Trophoblast cell (in vitro differentiated cells and primary cell): Measurements from ENCODE around the gene GOPC.

Experiments used
- DNase-seq, 2 donors: peaks; one replicate each; pipeline ENCODE4 v3.0.0-alpha.2; 2016
- H2AFZ ChIP-seq: 2 replicates; pipeline ENCODE4 v1.6.1; 2013; ENCODE audit warnings: low read length, moderate library complexity, mild to moderate bottlenecking; ENCODE audit not compliant: insufficient read depth, poor library complexity
- H2AK5ac ChIP-seq: 2 replicates; pipeline ENCODE4 v1.6.1; 2013; ENCODE audit warnings: mild to moderate bottlenecking, low read length
- H2BK120ac ChIP-seq: 2 replicates; pipeline ENCODE4 v1.6.1; 2013; ENCODE audit warnings: low read length, mild to moderate bottlenecking, moderate library complexity; ENCODE audit not compliant: insufficient read depth, poor library complexity
- H2BK12ac ChIP-seq: 2 replicates; pipeline ENCODE4 v1.6.1; 2013; ENCODE audit warnings: mild to moderate bottlenecking, low read length, moderate library complexity
- H2BK5ac ChIP-seq: 2 replicates; pipeline ENCODE4 v1.6.1; 2013; ENCODE audit warnings: low read length, low read depth, moderate library complexity, mild to moderate bottlenecking; ENCODE audit not compliant: poor library complexity
- H3K14ac ChIP-seq: 2 replicates; pipeline ENCODE4 v1.6.1; 2013; ENCODE audit warnings: mild to moderate bottlenecking, low read length
- H3K18ac ChIP-seq: 2 replicates; pipeline ENCODE4 v1.6.1; 2013; ENCODE audit warnings: mild to moderate bottlenecking, low read length
- H3K23ac ChIP-seq: 2 replicates; pipeline ENCODE4 v1.6.1; 2013; ENCODE audit warnings: low read length
- H3K27ac ChIP-seq: 2 replicates; pipeline ENCODE4 v1.5.1; 2013; ENCODE audit warnings: low read depth, mild to moderate bottlenecking, inconsistent platforms, low read length, moderate library complexity
- H3K27me3 ChIP-seq: 2 replicates; pipeline ENCODE4 v1.6.1; 2013; ENCODE audit warnings: inconsistent platforms, mild to moderate bottlenecking, low read length, moderate library complexity; ENCODE audit not compliant: insufficient read depth
- H3K36me3 ChIP-seq, 2 experiments: 1 replicate in 1 of 2; 2 replicates in 1 of 2; pipeline ENCODE4 v1.6.1; 2013; ENCODE audit warnings: low read length in 2 of 2, mild to moderate bottlenecking in 2 of 2, moderate library complexity in 1 of 2; ENCODE audit not compliant: insufficient read depth in 2 of 2, control insufficient read depth in 1 of 2
- H3K4ac ChIP-seq: 2 replicates; pipeline ENCODE4 v1.6.1; 2013; ENCODE audit warnings: low read depth, mild to moderate bottlenecking, low read length, moderate library complexity
- H3K4me1 ChIP-seq, 2 experiments: 1 replicate in 1 of 2; 2 replicates in 1 of 2; pipeline ENCODE4 v1.6.1; 2013; ENCODE audit warnings: low read length in 2 of 2, mild to moderate bottlenecking in 2 of 2, moderate library complexity in 1 of 2; ENCODE audit not compliant: insufficient read depth in 2 of 2, control insufficient read depth in 1 of 2
- H3K4me2 ChIP-seq: 2 replicates; pipeline ENCODE4 v1.6.1; 2013; ENCODE audit warnings: inconsistent platforms, mild to moderate bottlenecking, low read length, moderate library complexity
- H3K4me3 ChIP-seq: 2 replicates; pipeline ENCODE4 v1.5.1; 2013; ENCODE audit warnings: mild to moderate bottlenecking, low read depth, low read length, inconsistent platforms
- H3K79me1 ChIP-seq: one replicate; pipeline ENCODE4 v1.6.1; 2013; ENCODE audit warnings: low read length
- H3K79me2 ChIP-seq: 2 replicates; pipeline ENCODE4 v1.6.1; 2013; ENCODE audit warnings: low read length, mild to moderate bottlenecking; ENCODE audit not compliant: control insufficient read depth, insufficient read depth, poor library complexity
- H3K9ac ChIP-seq: 2 replicates; pipeline ENCODE4 v1.6.1; 2013; ENCODE audit warnings: mild to moderate bottlenecking, low read length
- H3K9me3 ChIP-seq: 2 replicates; pipeline ENCODE4 v1.6.1; 2013; ENCODE audit warnings: low read depth, mild to moderate bottlenecking, control low read depth, inconsistent platforms, low read length; ENCODE audit not compliant: insufficient read depth
- H4K12ac ChIP-seq: 2 replicates; pipeline ENCODE4 v1.6.1; 2013; ENCODE audit warnings: low read depth, mild to moderate bottlenecking, low read length, moderate library complexity
- H4K8ac ChIP-seq: 2 replicates; pipeline ENCODE4 v1.6.1; 2013; ENCODE audit warnings: low read depth, mild to moderate bottlenecking, low read length, moderate library complexity
- H4K91ac ChIP-seq: one replicate; pipeline ENCODE4 v1.6.1; 2013; ENCODE audit warnings: low read depth, mild to moderate bottlenecking, low read length, moderate library complexity
- WGBS: extraction: QIAGEN DNeasy Blood & Tissue Kit; methylation state at CpG from one replicate; pipeline ENCODE4 v1.1.7; 2013; ENCODE audit warnings: missing lambda C conversion rate; ENCODE audit not compliant: insufficient read length, insufficient coverage; ENCODE audit errors: extremely low coverage; 5-methylcytosine and 5-hydroxymethylcytosine counted together

GOPC gene

DNA sequence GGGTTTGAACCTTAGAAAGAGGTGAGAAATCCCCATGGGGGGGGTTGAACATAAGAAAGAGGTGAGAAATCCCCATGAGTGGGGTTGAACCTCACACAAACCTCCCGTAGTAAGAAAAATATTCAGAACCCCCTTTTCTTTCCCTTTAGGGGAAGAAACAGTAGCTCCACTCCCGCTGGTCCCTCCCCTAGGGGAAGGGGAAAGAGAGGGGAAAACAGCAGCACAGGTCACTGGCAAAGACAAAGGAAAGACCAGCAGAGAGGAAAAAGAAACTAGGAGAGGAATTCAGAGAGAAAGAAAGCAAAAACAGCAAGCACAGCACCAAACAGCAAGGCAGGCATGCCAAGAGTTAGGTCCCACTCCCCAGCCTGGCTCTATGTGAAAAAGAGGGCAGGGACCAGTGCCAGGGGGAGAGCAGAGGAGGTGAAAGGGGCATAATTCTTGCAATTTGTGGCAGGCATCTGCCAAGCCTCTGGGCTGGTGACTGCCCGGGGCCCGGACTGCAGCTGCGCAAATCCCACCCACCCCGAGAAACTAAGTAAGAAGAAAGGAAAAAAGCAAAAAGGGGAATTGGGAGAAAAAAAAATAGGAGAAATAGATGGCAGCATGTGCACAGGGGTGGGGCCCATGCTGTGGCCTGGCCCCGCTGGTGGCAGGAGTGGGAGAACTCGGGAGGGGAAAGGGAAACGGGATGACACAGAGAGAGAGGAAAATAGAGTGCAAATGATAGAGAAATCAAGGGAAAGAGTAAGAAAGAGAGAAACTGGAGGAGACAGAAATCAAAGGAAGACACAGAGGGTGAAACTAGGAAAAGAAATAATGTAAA is 15.1 kb upstream of the GOPC start:
- H3K79me2 ChIP-seq = no peaks in the 10 kb centered on the region
- peaks cover 2 to 11% of the 10 kb centered on the region in 2 experiments for H3K4me1 ChIP-seq
- H3K36me3 ChIP-seq = no peaks in the 10 kb centered on the region
- no CpG with 5 or more reads among the region's 9 CpGs for WGBS
- peak overlapping the region; percentile 6 for H2BK12ac ChIP-seq
- H2AK5ac ChIP-seq = no peak overlapping the region
- no peak overlapping the region for H3K4me3 ChIP-seq
- no peak overlapping the region for H3K23ac ChIP-seq
- H2BK5ac ChIP-seq = no peak overlapping the region
- no peaks in the 10 kb centered on the region for H3K9me3 ChIP-seq
- peak overlapping the region; percentile 30 for H4K91ac ChIP-seq
- H3K27me3 ChIP-seq = no peaks in the 10 kb centered on the region
- H2BK120ac ChIP-seq = no peak overlapping the region
- no peak overlapping the region for H3K18ac ChIP-seq
- H3K79me1 ChIP-seq = peaks cover 16% of the 10 kb centered on the region
- no peak overlapping the region for H3K9ac ChIP-seq
- DNase-seq = no peak
- no peak overlapping the region for H3K4ac ChIP-seq
- H2AFZ ChIP-seq = peak overlapping the region; percentile 24
- no peak overlapping the region for H4K12ac ChIP-seq
- no peak overlapping the region for H3K4me2 ChIP-seq
- H4K8ac ChIP-seq = peak overlapping the region; percentile 33
- no peak overlapping the region for H3K14ac ChIP-seq
- peak overlapping the region; percentile 4 for H3K27ac ChIP-seq

DNA sequence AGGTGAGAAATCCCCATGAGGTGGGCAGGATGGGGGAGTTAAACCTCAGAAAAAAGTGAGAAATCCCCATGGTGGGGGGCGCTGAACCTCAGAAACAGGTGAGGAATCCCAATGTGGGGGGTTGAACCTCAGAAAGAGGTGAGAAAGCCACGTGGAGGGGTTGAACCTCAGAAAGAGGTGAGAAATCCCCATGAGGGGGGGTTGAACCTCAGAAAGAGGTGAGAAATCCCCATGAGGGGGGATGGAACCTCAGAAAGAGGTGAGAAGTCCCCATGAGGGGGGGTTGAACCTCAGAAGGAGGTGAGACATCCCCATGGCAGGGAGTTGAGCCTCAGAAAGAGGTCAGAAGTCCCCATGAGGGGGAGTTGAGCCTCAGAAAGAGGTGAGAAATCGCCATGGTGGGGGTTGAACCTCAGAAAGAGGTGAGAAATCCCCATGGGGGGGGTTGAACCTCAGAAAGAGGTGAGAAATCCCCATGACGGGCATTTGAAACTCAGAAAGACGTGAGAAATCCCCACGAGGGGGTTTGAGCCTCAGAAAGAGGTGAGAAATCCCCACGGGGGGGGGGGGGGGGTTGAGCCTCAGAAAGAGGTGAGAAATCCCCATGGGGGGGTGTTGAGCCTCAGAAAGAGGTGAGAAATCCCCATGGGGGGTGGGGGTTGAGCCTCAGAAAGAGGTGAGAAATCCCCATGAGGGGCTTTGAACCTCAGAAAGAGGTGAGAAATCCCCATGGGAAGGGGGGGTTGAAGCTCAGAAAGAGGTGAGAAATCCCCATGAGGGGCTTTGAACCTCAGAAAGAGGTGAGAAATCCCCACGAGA is 14.3 kb upstream of the GOPC start:
- Histone ChIP-seq H3K4me2 (no peak overlapping the region), H3K4ac (no peak overlapping the region), H2BK12ac (peak overlapping the region; percentile 93), H3K27ac (peak overlapping the region; percentile 81), H3K4me3 (no peak overlapping the region), H3K9me3 (no peaks in the 10 kb centered on the region), H3K14ac (peak overlapping the region; percentile 15), H3K27me3 (no peaks in the 10 kb centered on the region), H3K18ac (peak overlapping the region; percentile 73), H3K79me1 (peaks cover 16% of the 10 kb centered on the region), H3K36me3 (no peaks in the 10 kb centered on the region), H3K79me2 (no peaks in the 10 kb centered on the region), H3K23ac (no peak overlapping the region), H2AK5ac (no peak overlapping the region), H4K12ac (no peak overlapping the region), H3K4me1 (peaks cover 2 to 11% of the 10 kb centered on the region in 2 experiments), H2AFZ (no peak overlapping the region), H2BK120ac (peak overlapping the region; percentile 71), H4K8ac (peak overlapping the region; percentile 77), H3K9ac (no peak overlapping the region), H2BK5ac (peak overlapping the region; percentile 80), H4K91ac (peak overlapping the region; percentile 86)
- no CpG with 5 or more reads among the region's 8 CpGs for WGBS
- DNase-seq = no peak

DNA sequence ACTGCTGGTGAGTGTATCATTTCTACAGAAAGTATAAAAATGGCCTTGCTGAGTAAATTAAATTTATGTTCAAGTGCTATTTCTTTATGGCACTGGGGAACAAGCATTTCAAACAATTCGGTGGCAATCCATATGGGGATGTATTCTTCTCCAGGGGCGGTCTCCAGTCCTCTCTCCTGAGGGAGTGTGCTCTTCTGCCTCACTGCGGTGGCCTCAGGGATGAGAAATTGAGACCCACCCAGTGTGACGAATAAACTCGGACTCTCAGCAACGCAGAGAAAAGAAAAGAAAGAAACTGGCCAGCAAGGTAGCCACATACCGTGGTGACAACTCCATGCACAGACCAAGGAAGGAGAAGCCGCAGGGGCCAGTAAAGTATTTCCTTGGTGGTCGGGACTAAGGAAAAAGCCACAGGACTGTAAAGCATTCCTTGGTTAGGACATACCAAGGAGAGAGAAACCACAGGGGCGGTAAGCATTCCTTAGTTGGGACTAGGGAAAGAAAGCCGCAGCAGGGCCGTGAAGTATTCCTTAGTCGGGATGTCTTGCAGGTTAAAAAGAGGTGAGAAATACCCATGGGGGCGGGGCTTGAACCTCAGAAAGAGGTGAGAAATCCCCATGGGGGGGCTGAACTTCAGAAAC is 13.6 kb upstream of the GOPC start:
- Histone ChIP-seq H3K4me1 (peaks cover 2 to 11% of the 10 kb centered on the region in 2 experiments), H2AK5ac (no peak overlapping the region), H2BK12ac (peak overlapping the region; percentile 59), H3K79me1 (peaks cover 16% of the 10 kb centered on the region), H3K9me3 (no peaks in the 10 kb centered on the region), H3K14ac (no peak overlapping the region), H3K36me3 (no peaks in the 10 kb centered on the region), H2BK120ac (peak overlapping the region; percentile 71), H4K12ac (peak overlapping the region; percentile 51), H3K4me2 (peak overlapping the region; percentile 16), H2BK5ac (peak overlapping the region; percentile 82), H3K79me2 (no peaks in the 10 kb centered on the region), H3K23ac (no peak overlapping the region), H3K4ac (no peak overlapping the region), H2AFZ (no peak overlapping the region), H4K91ac (peak overlapping the region; percentile 86), H3K18ac (no peak overlapping the region), H4K8ac (peak overlapping the region; percentile 77), H3K9ac (no peak overlapping the region), H3K4me3 (no peak overlapping the region), H3K27ac (peak overlapping the region; percentile 81), H3K27me3 (no peaks in the 10 kb centered on the region)
- peak; percentile 89 to 93 for DNase-seq
- WGBS = no CpG with 5 or more reads among the region's 14 CpGs

DNA sequence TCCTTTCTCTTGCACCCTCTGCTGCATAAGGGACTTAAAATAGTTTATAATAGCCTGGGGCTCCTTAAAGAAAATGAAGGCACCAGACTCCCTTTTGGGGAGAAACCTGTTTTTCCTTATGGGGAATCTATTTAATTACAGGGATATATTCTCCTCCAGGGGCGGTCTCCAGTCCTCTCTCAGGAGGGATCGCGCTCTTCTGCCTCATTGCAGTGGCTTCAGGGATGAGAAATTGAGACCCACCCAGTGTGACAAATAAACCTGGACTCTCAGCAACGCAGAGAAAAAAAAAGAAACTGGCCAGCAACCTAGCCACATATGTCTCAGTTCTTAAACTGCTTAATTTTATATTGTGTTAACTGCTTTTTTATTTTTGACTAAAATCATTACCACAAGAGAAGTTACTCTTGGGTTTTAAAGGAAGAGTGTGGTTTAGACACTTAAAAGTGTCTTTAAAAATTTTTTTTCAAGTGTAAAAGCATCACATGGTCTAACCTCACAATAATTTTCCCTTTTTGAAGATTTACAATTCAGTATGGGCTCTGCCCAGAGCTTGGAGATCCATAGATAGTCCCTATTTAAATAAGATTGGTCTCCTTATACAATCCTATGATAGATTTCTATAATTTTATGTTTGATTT is 11.7 kb upstream of the GOPC start:
- Histone ChIP-seq H3K18ac (no peak overlapping the region), H2AK5ac (no peak overlapping the region), H3K4me3 (no peak overlapping the region), H4K91ac (no peak overlapping the region), H2BK120ac (no peak overlapping the region), H3K4me2 (peak overlapping the region; percentile 28), H2BK5ac (no peak overlapping the region), H3K27me3 (no peaks in the 10 kb centered on the region), H3K36me3 (no peaks in the 10 kb centered on the region), H3K23ac (no peak overlapping the region), H3K79me1 (peaks cover 18% of the 10 kb centered on the region), H3K27ac (peak overlapping the region; percentile 76), H4K12ac (no peak overlapping the region), H4K8ac (no peak overlapping the region), H2AFZ (no peak overlapping the region), H3K14ac (no peak overlapping the region), H3K9me3 (no peaks in the 10 kb centered on the region), H3K4me1 (peaks cover 2 to 8% of the 10 kb centered on the region in 2 experiments), H3K79me2 (no peaks in the 10 kb centered on the region), H3K4ac (no peak overlapping the region), H2BK12ac (no peak overlapping the region), H3K9ac (no peak overlapping the region)
- WGBS = no CpG with 5 or more reads among the region's 4 CpGs
- DNase-seq = peak; percentile 72 to 79
